ENCODE data around the gene AP1S3. TPM values are rescaled to one million over a fixed set of nuclear protein-coding genes. Genes with fewer than 3 reads are reported as not detected.

AP1S3 gene
- total RNA-seq, 1 experiment from 2014 or later = 185 TPM

- peaks cover 30% of the 10 kb centered on the region; the same call in 1 of the 2 replicates for H3K79me2 ChIP-seq (ENCODE audit: insufficient read depth, low read length)
- no peak for DNase-seq (ENCODE audit: low read depth, low spot score)
- no peak for ATAC-seq
- no peak overlapping the region for H2AFZ ChIP-seq (ENCODE audit: low read depth, low read length, poor library complexity, severe bottlenecking)
- POLR2A ChIA-PET = no interaction called here
- RAD21 ChIA-PET (ENCODE audit: low non-redundant PET in 1 of 2, low total read pairs in 2 of 2, uncharacterized antibody in 2 of 2, unreplicated experiment in 2 of 2) = no interaction called here
- no peak overlapping the region for H3K4me2 ChIP-seq (ENCODE audit: low read length)
- intact Hi-C loops (cut with micrococcal nuclease) = no loop called here
- peaks cover 0 to under 1% of the 10 kb centered on the region in 2 experiments; a peak in 1 of 4 replicates for H3K4me1 ChIP-seq (ENCODE audit: control insufficient read depth in 1 of 2, insufficient read depth in 2 of 2, low read length in 2 of 2)
- BruUV-seq (replicated peaks) = no TSS peak
- H3K27me3 ChIP-seq (ENCODE audit: insufficient read depth, low read length) = no peaks in the 10 kb centered on the region
- peaks cover 37 to 45% of the 10 kb centered on the region in 2 experiments for H3K36me3 ChIP-seq (ENCODE audit: control insufficient read depth in 1 of 2, insufficient read depth in 2 of 2, low read length in 2 of 2)
- TF ChIP-seq ZBTB33 (IDR thresholded peaks at IDR 0.05; ENCODE audit: extremely low read depth, insufficient replicate concordance, low read length) (no peak), TCF7L2 (IDR thresholded peaks at IDR 0.05; ENCODE audit: borderline replicate concordance, extremely low read depth, insufficient read depth, insufficient read length) (no peak), CEBPB (IDR thresholded peaks at IDR 0.05; ENCODE audit: low read depth) (no peak), POLR2A (IDR thresholded peaks at IDR 0.05; ENCODE audit: borderline replicate concordance, extremely low read depth, insufficient read depth, insufficient read length) (no peak), REST (IDR thresholded peaks at IDR 0.05; ENCODE audit: low read depth) (no peak), ELF1 (IDR thresholded peaks at IDR 0.05; ENCODE audit: borderline replicate concordance, low read depth) (no peak), EGR1 (IDR thresholded peaks at IDR 0.05; ENCODE audit: low read depth) (no peak), RAD21 (IDR thresholded peaks at IDR 0.05; ENCODE audit: low read depth) (no peak), SIN3A (IDR thresholded peaks at IDR 0.05; ENCODE audit: low read depth) (no peak), CBX3 (IDR thresholded peaks at IDR 0.05; ENCODE audit: low read depth) (no peak), ZFX (IDR thresholded peaks at IDR 0.05) (no peak), ZNF274 (IDR thresholded peaks at IDR 0.05; ENCODE audit: low read depth, low read length) (no peak)
- TF ChIP-seq, protein P1, sequence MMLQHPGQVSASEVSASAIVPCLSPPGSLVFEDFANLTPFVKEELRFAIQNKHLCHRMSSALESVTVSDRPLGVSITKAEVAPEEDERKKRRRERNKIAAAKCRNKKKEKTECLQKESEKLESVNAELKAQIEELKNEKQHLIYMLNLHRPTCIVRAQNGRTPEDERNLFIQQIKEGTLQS (IDR thresholded peaks at IDR 0.05) = no peak
- TF ChIP-seq, protein P2, sequence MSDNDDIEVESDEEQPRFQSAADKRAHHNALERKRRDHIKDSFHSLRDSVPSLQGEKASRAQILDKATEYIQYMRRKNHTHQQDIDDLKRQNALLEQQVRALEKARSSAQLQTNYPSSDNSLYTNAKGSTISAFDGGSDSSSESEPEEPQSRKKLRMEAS (IDR thresholded peaks at IDR 0.05) = no peak
- no peak overlapping the region for H3K9ac ChIP-seq (ENCODE audit: low read length)
- CTCF ChIA-PET = no interaction called here
- H3K9me3 ChIP-seq (ENCODE audit: control insufficient read depth in 1 of 2, insufficient read depth in 1 of 2, low read depth in 1 of 2, low read length in 2 of 2) = no peaks in the 10 kb centered on the region
- H3K27ac ChIP-seq (ENCODE audit: low read depth, low read length) = no peak overlapping the region
- H4K20me1 ChIP-seq (ENCODE audit: insufficient read depth) = no peaks in the 10 kb centered on the region
- no peak overlapping the region for H3K4me3 ChIP-seq (replicated peaks in 1 of 2; ENCODE audit: low read depth in 1 of 2, low read length in 2 of 2)
- H3K9me2 ChIP-seq (ENCODE audit: insufficient read depth) = no peaks in the 10 kb centered on the region
These were observed 65.0 kb downstream of the AP1S3 start for GRCh38 chr2:223772363-223772762.
